ENCODE data around the gene LIMS1. TPM values are rescaled to one million over a fixed set of nuclear protein-coding genes. Genes with fewer than 3 reads are reported as not detected.
"Not testable (repeated sequence)": the region's sequence is repeated elsewhere in the genome, so short reads cannot be mapped to it uniquely, and the experiment has no call there.

LIMS1 gene
- total RNA-seq, 1 experiment from 2014 or later: 42.8 TPM

DNA sequence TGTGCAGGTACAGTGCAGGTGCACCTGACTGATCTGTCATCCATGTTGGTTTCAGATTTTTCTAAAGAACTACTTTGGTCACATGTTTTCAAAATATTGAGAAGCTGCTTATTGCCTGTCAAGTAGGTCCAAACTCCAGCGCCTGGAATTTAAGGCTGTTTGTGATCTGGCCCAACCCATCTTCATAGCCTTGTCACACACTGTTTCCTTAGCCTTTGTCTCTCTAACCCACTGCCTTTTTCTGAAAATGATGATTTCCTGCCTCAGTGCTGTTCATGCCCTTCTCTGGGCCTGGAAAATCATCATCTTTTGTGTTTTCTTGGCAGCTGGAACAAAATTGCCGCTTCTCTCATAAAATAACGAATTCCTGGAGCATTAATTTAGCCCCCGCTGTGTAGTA lies 7.2 kb downstream of the LIMS1 start:
- in situ Hi-C loops (cut with HindIII; ENCODE audit: low pct_unique_long_range_greater_than_20kb, low sequenced_read_pairs): no loop called here
- no peak for DNase-seq (ENCODE audit: low read depth, low spot score)

DNA sequence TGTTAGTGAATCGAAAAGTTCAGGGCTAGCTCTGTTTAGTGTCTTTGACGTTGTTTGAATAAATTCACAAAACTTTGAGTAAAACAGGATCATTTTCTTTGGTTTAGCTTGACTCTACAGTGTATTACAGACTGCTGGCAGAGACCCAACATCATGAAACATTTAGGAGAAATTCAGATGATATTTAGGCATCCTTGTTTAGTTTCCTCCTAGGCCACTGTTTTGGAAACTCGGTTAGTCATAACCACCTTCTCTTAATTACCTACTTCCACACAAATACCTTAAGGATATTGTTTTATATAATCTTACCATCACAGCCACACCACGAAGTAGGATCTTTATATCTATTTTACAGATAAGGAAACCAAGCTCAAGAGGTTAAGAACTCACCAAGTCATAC lies 7.8 kb downstream of the LIMS1 start:
- no peak for DNase-seq (ENCODE audit: low read depth, low spot score)
- in situ Hi-C loops (cut with HindIII; ENCODE audit: low pct_unique_long_range_greater_than_20kb, low sequenced_read_pairs): no loop called here

DNA sequence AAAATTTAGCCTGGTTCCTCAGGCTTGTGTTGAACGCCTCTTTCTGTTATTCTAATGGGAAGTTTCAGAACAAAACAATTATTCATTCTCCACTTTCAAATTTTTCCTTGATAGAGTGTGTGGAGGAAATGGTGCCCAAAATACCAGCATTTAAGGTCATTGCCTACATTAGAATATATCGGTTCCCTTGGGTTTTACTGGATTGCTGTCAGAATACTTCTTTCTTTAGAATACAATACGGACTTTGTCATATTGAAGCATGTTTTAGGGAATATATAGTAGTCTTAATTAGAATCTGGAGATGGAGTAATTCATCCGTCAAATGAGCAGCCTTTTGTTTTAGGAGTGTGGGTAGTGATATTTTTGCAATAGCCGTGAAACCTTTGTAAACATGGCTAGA lies 13.3 kb downstream of the LIMS1 start:
- in situ Hi-C loops (cut with HindIII; ENCODE audit: low pct_unique_long_range_greater_than_20kb, low sequenced_read_pairs): no loop called here
- DNase-seq (ENCODE audit: low read depth, low spot score): peak; percentile 83

DNA sequence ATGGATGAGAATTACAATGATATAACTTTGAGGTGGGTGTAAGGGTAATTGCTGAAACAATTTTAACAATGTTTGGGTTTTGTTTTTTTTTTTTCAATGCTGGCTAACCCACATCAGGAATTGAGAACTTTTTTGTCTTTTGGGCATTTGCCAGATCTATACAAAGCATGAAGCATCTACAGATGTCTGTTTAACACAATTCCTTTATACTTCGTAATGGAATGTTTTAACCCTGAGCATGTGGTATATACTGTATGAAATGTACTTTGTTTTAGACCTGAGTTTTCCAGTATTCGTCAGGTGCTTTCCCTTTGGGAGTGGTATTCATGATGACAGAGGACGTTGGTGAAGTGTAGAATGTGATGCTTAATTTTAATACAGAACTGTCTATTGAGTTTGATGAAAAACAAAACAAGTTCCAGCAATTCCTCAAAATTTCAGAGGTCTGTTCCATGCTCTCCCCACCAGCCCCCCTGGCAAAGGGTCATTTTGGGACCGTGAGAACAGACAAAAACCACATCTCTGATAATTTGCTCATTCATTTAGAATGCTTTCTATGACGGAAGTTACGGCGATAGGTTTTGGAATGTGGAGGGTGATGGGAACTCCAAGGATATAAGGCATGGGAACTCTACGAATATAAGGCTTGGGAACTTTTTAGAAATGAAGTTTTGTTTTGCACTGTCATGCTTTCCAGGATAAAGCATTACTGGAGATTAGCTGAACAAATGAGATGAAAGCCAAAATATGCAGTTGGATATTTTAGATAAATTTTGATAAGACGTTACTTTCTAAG lies 14.1 kb downstream of the LIMS1 start:
- in situ Hi-C loops (cut with HindIII; ENCODE audit: low pct_unique_long_range_greater_than_20kb, low sequenced_read_pairs): no loop called here
- peak; percentile 58 for DNase-seq (ENCODE audit: low read depth, low spot score)

DNA sequence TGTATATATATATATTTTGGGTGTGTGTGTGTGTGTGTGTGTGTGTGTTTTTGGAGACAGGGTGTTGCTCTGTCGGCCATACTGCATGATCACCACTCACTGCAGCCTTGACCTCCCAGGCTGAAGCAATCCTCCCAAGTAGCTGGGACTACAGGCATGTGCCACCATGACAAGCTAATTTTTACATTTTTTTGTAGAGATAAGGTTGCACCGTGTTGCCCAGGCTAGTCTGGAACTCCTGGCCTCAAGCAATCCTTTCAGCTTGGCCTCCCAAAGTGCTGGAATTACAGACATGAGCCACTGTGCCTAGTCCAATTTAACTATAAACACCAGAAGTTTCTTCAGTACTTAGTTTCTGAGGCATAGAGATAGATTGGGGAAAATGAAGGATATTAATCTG lies 18.3 kb downstream of the LIMS1 start:
- DNase-seq (ENCODE audit: low read depth, low spot score): no peak
- in situ Hi-C loops (cut with HindIII; ENCODE audit: low pct_unique_long_range_greater_than_20kb, low sequenced_read_pairs): no loop called here

DNA sequence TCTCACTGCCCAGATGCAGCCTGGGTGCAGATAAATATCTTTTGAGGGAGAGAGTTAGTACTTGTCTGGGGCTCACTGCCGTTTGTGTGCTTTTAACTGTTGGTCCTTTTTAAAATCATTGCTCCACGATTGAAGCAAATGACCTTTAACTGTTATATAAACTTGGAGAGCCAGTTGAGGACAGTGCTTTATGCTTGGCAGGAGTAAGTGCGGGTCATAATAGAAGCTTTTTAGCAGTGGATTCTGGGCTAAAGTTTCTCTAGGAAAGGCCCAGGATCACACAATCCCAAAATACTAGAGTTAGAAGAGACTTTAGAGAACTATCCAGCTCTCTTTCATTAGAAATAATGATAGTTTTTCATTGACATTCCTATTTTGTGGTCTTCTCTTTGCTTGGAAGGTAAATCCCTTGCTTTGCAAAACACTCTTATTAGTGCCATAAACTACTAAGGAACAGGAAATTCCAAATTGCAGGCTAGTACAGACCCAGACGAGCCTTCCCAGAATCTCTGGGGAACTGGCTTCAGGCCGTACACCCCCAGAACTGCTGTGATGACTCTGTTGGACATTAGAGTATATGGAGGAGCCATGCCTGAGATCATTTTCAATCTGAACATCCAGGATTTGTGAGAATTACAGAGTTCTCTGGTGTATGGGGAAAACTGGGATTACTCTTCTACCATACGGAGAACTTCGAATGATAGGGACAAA lies 19.1 kb downstream of the LIMS1 start:
- in situ Hi-C loops (cut with HindIII; ENCODE audit: low pct_unique_long_range_greater_than_20kb, low sequenced_read_pairs): no loop called here
- DNase-seq (ENCODE audit: low read depth, low spot score): no peak

DNA sequence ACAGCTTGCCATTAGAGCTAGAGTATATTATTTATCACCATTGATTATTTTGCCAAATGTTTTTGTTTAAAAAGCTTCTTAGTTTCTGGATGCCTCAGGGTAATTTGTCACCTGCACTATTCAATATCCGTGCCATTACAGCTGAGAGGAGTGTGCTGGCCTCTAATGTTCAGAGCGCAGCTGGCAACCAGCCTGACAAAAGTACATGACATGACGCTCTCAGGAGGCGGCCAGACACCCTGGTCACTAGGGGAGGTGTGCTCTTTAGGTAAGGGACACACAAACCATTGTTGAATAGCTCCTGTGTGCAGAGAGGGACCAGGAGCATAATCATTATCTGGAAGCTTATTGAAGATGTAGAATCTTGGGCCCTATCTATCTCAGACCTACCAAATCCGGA lies 20.3 kb downstream of the LIMS1 start:
- DNase-seq (ENCODE audit: low read depth, low spot score): no peak
- in situ Hi-C loops (cut with HindIII; ENCODE audit: low pct_unique_long_range_greater_than_20kb, low sequenced_read_pairs): no loop called here

DNA sequence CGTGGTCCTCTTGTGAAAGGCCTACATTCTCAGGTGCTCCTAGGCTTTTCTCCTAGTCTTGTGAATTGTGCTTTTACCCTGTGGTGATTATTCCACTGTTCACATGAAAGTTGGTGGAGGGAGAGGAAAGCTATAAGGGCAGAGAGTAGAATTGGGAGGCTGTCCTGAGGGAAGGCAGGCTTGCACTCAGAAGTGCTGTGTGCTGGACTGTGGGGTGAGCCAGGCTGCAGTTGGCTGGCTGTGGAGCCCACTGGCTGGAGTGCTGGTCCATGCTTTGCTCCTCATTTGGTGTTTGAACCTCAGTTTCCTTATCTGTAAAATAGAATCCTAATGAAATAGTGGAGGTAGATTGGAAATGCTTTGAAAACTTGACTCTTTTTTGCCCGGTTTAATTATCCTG lies 21.3 kb downstream of the LIMS1 start:
- in situ Hi-C loops (cut with HindIII; ENCODE audit: low pct_unique_long_range_greater_than_20kb, low sequenced_read_pairs): no loop called here
- no peak for DNase-seq (ENCODE audit: low read depth, low spot score)

DNA sequence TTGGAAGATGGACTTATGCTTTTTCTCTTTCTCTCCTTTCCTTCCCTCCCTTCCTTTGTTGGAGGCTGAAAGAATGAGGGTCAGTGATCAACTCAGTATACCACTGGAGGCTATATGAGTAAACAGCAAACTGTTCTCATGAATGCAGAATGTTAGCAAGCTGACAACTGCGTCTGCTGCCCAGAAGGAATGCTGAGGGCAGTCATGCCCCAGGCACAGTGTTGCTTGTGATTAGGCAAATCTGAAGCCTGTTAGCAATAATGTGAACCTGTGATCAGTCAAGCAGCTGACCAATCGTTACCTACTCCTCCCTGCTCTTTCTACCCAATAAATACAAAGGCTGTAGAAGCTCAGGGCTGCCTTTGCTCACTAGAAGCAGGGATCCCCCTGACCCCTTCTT lies 22.3 kb downstream of the LIMS1 start:
- in situ Hi-C loops (cut with HindIII; ENCODE audit: low pct_unique_long_range_greater_than_20kb, low sequenced_read_pairs): not testable (repeated sequence)
- peak; percentile 68 for DNase-seq (ENCODE audit: low read depth, low spot score)

DNA sequence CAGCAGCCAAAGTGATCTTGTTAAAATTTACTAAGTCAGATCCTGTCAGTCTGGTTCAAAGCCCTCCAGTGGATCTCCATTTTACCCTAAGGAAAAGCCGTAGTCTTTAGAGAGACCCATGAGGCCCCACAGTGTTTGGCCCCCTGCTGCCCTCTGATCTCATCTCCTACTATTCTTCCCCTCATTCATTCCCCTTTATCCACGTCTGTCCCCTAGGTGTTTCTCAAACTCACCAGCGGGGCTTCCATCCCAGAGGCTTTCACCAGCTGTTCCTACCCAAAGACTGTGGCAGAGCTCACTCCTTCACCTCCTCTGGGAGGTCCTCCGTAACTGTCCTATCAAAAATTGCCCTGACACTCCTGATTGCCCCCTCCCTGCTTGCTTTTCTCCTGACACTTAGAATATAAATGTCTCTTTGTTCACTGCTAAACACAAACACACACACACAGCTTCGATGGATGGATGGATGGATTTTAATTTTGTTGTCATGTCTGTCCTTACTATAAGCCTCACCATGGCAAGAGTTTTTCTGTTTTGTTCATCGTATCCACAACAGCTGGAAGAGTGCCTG lies 26.1 kb downstream of the LIMS1 start:
- in situ Hi-C loops (cut with HindIII; ENCODE audit: low pct_unique_long_range_greater_than_20kb, low sequenced_read_pairs): no loop called here
- DNase-seq (ENCODE audit: low read depth, low spot score): peak; percentile 52

DNA sequence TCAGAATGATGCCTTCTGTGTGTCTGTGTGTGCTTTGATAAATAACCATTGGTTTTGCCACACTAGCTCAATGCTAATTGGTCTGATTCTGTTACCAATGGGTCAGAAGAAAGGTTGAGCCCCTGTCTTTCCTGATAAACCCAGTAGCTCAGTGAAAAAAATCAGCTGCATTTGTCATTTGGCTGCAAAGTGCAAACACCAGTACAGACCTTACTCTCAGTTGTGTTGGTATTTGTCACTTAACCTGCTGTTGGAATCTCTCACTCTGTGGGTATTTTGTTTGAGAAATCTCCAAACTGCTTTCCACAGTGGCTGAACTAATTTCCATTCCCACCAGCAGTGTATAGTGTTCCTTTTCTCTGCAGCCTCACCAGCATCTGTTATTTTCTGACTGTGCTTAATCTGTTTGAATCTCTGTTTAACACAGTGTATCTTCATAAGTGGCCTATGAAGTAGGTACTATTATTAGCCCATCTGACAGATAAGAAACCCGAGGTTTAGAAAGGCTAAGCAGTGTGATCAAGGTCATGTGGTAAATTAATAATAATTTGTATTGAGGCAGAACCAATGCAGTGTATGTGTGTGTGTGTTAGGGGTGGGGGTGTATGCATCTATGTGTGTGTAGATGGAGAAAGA lies 26.7 kb downstream of the LIMS1 start:
- in situ Hi-C loops (cut with HindIII; ENCODE audit: low pct_unique_long_range_greater_than_20kb, low sequenced_read_pairs): no loop called here

DNA sequence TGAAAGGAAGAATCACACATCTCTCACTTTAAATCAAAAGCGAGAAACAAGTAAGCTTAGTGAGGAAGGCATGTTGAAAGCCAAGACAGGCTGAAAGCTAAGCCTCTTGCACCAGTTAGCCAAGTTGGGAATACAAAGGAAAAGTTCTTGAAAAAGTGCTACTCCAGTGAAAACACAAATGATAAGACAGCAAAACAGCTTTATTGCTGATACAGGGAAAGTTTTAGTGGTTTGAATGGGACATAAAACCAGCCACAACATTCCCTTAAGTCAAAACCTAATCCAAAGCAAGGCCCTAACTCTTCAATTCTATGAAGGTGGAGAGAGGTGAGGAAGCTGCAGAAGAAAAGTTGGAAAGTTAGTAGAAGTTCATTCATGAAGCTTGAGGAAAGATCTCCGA lies 28.0 kb downstream of the LIMS1 start:
- in situ Hi-C loops (cut with HindIII; ENCODE audit: low pct_unique_long_range_greater_than_20kb, low sequenced_read_pairs): no loop called here
- no peak for DNase-seq (ENCODE audit: low read depth, low spot score)

More for the DNA sequence above, 26.7 kb downstream of the LIMS1 start:
- no peak for DNase-seq (ENCODE audit: low read depth, low spot score)

DNA sequence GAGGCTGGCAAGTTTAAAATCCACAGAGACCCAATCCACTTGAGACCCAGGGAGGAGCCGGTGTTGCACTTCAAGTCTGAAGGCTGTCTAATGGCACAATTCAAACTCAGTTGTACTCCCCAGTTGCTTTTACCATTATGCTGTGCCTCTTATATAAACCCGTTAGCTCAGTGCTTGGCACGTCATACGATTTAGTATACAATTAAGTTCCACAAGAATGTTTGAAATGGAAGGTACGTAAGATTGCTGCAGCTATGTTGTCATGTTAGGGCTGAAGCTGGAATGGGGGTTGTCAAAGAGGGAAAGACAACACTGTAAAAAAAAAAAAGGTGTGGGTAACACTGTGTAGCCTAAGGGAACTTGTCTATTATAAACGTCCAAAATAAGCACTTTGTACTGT lies 30.2 kb downstream of the LIMS1 start:
- DNase-seq (ENCODE audit: low read depth, low spot score): no peak
- in situ Hi-C loops (cut with HindIII; ENCODE audit: low pct_unique_long_range_greater_than_20kb, low sequenced_read_pairs): no loop called here

DNA sequence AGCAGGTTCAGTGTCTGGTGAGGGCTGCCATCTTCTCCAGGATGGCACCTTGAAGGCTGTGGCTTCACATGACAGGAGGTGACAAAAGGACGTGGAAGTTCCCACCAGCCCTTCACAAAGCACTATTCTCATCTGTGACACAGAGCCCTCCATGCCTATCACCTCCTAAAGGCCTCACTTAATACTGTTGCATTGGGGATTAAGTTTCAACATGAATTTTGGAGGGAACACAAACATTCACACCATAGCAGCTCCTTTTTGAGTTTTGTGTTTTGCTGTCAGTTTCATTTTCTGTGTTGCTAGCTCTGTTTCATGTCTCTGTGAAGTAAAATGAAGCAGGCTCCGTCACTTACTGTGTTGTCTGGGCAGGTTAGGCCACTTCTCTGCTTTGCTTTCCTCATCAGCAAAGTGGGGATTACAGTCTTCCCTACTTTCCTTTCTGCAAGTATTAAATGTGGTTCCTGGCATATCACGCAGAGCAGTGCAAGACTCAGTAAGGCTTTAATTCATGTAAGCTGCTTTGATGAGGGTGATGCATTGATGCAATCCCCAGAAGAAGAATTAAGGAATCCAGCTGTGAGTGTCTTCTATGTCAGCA lies 31.6 kb downstream of the LIMS1 start:
- in situ Hi-C loops (cut with HindIII; ENCODE audit: low pct_unique_long_range_greater_than_20kb, low sequenced_read_pairs): no loop called here
- DNase-seq (ENCODE audit: low read depth, low spot score): no peak

DNA sequence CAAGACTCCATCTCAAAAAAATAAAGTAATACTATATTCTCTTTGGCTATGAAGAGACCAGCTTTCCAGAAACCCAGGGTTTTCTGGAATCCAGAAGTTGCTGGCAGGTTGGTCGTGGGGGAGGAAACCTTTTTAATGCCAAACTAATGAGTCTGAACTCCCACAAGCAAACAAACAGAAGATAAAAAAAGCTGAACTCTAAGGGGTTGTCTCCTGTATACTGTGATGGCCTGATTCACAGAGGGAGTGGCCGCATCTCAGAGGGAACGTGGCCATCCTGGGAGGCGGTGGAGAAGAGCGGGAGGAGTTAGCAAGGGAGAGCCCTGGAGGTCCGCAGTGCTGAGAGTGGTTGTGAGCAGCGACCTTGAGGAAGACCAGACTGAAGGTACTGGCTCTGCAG lies 36.1 kb downstream of the LIMS1 start:
- in situ Hi-C loops (cut with HindIII; ENCODE audit: low pct_unique_long_range_greater_than_20kb, low sequenced_read_pairs): no loop called here
- DNase-seq (ENCODE audit: low read depth, low spot score): no peak

DNA sequence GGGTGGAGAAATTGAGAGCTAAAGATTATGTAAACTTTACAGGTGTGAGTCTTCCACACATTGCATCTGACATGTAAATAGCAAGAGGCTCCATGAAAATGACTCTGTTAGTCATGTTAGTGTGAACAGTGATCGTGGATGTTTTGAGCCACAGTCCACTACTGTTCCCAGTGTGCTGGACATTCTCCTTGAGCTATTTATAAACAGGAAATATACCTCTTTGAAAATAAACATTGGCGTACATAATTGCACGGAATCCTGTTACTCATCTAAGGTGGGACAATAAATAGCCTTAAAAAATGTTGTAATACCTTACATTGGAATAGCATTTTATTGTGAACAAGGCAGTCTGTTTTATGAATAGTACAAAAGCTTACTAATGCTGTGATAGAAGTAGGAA lies 37.0 kb downstream of the LIMS1 start:
- DNase-seq (ENCODE audit: low read depth, low spot score): no peak
- in situ Hi-C loops (cut with HindIII; ENCODE audit: low pct_unique_long_range_greater_than_20kb, low sequenced_read_pairs): no loop called here

DNA sequence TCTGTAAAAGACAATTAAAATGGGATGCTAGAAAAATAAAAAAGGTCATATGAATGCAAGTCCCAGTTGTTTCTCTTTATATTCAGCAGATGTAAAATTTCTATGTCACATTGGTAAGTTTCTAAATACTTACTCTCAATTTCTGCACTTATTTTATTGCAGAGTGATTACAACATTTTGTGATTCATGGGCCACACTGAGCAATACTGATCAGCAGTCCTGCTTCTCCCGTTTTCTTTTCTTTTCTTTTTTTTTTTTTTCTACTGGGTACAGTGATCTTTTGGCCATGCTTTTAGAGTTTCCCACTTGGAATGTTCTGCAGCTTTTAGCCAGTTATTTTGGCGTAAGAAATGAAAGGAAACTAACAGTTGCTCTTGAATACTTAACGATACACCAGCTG lies 38.8 kb downstream of the LIMS1 start:
- in situ Hi-C loops (cut with HindIII; ENCODE audit: low pct_unique_long_range_greater_than_20kb, low sequenced_read_pairs): no loop called here
- no peak for DNase-seq (ENCODE audit: low read depth, low spot score)

DNA sequence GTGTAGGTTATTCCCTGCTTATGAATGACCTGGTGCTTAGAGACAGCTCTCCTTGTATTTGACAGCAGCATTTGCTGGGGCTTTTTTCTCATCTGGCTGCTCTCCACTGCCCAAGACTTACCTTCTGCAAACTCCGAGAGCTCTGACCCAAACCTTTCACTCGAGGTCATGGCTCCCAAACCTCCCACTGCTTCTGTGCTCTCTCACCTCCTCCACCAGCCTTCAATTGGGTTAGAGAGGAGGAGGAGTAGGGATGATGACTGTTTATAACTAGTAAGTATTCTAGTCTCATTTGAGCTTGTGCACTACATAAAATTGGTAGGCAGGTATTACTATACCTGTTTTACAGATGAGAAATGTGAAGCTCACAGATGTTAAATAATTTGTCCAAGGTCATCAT lies 40.1 kb downstream of the LIMS1 start:
- in situ Hi-C loops (cut with HindIII; ENCODE audit: low pct_unique_long_range_greater_than_20kb, low sequenced_read_pairs): no loop called here
- DNase-seq (ENCODE audit: low read depth, low spot score): no peak

All from SK-MEL-5 (cell line).